Stimulated activated CD8-positive, alpha-beta memory T cell treated with anti-CD3 and anti-CD28 coated beads, Interleukin-15, amount 100 ng/mL, for 1 hour (primary cell): ENCODE measurements around the gene IGFL2.
"Not testable (repeated sequence)": the region's sequence is repeated elsewhere in the genome, so short reads cannot be mapped to it uniquely, and the experiment has no call there.

ENCODE experiments used
- DNase-seq: peaks from one replicate; pipeline ENCODE4 v3.0.0-alpha.2; 2020; ENCODE audit warnings: low read depth

IGFL2 gene

DNA sequence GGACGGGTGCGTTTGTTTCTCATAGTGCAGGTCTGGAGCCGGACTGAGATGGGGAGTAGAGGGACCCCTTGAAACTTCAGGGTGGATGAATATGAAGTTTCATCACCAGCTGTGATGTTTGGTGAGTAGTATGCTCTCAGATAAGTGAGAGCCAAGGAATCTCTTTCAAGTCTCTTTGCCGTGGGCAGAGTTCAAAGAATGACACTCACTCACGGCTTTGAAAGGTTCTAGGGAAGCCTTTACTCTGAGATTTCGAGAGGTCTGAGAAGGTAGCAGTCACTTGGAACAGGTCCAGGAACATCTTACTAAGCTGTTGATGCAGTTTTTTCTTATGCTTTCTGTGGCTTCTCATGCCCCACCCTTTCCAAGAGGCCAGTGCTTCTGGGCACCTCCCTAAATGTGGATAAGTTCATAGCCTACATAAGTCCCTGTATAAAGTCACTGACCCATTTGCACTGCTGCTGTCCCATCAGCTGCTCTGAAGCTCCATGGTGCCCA, at the start of gene IGFL2:
Gene IGFL2, plus strand, starts transcription at position 448 of the 498 bp plus-strand sequence. Its CDS starts 41 bp downstream, at position 489.
- no peak for DNase-seq

DNA sequence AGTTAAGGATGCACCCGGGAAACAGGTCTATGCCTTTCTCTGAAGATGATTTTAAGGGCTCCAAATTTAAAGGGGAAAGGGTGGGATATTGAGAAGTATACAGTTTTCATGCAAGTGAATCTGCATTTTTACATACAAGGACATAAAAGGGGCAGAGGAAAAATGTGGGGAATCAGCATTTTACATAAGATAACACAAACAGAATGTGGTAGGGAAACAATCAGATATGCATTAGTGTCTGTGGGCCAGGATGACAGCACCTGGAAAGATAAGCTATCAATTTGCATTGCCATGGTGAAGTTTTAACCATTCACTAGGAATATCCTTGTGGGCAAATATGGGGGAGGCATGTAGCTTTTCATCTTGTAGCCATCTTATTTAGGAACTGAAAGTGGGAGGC, 47.7 kb upstream of the IGFL2 start:
- no peak for DNase-seq

DNA sequence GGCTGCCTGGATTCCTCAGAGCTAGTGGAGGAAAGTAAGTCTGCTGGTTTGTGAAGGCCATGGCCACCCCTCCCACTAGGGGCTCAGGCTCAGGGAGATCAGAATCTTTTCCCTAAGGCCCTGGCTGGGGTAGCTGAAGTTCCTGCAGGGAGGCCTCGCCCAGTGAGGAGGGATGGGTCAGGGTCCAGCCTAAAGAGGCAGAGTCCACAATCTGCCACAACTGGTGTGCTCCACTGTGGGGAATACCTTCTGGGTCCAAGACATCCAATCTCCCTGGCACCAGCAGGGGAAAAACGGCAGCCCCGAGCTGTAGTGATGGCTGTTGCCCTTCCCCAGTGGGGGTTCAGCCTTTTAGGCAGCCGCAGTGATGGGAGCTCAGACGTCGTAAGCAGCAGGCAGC, 46.7 kb upstream of the IGFL2 start:
- no peak for DNase-seq

DNA sequence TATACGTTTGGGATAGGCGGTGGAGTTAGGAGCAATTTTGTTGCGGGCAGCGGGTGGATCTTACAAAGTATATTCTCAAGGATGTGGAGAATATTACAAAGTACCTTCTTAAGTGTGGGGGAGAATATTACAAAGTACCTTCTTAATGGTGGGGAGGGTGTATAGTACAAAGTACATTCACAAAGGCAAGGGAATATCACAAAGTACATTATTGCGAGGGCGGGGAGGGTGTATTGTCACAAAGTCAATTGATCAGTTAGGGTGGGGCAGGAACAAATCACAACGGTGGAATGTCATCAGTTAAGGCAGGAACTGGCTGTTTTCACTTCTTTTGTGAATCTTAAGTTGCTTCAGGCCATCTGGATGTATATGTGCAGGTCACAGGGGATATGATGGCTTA, 45.7 kb upstream of the IGFL2 start:
- not testable (repeated sequence) for DNase-seq

DNA sequence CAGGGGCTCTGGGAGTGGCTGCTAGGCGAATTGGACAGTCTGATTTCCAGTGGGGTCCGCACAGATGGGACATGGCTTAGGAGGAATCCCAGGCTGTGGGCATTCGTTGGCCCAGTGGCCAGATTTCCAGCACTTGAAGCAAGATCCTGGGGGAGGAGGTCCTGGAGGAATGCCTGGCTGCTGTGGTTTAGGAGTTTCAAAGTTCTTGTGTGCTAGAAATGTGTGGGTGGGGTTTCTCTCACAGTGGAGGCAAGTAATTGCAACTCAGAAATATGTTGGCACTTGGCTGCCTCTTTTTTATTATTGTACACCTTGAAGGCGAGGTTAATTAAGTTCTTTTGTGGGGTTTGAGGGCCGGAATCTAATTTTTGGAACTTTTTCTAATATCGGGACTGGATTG, 40.7 kb upstream of the IGFL2 start:
- no peak for DNase-seq

DNA sequence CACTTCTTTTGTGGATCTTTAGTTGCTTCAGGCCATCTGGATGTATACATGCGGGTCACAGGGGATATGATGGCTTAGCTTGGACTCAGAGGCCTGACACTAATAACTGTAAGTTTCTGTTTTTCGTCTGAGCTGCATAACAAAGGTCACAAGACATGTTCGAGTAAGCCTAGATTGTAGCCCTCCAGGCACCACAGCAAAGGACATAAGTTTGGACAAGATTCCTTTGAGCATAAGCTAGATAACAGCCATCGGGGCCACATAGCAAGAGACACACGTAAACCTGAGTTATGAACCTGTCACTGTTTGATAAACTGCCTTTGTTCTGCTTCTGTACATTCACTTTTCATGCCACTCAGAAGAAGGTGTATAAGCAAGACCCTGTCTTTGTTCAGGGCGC, 38.2 kb upstream of the IGFL2 start:
- DNase-seq: no peak

DNA sequence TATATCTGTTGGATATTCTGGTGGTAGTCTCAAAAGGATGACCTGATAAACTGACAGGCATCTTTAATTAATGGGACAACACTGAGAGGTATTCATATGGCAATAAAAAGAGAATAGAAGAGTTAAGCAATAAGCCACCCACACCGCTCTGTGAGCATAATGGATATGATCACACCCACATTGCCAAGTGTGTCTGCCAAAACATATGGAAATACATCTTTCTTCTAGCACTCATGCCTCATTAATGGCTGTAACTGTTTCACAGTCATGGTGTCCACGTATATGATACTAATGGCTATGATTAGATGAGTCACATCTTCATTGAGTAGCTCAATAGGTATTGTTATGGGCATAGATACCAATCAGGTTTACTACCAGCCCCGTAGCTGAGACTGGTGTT, 36.7 kb upstream of the IGFL2 start:
- DNase-seq: no peak

DNA sequence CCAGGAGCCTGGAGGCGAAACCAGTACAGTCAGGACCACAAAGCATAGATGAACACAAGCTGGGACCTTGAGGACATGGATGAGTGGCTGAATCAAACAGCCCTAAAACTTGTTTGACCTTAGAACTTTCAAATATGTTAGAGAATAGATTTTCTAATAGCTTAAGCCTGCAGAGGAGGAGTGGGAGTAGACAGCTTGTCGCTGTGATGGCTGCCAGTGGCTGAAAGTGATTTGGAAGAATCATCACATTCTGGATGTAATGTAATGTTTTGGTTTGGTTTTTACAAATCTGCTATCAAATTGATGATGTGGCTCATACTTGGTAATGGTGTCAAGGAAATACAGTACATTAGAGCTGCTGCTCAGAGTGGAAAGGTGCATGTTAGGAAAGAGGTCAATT, 35.5 kb upstream of the IGFL2 start:
- DNase-seq: no peak

DNA sequence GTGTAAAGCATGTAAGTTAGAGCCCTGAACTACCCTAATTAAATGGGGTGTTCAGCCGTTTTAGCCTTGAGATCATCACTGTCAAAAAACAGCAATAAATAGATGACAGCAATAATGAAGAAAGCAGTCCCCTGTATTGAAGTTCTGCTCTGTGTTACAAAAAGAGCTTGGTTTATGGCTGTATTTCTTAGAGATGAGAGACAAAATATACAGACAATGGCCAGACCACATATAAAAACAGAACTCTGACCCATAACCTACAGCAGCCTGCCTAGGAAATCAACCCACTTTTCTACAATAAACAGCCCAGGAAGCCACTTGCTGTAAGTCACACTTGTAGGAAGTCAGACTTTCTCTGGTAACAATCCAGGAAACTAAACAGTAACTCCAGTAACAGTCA, 34.3 kb upstream of the IGFL2 start:
- DNase-seq: no peak

DNA sequence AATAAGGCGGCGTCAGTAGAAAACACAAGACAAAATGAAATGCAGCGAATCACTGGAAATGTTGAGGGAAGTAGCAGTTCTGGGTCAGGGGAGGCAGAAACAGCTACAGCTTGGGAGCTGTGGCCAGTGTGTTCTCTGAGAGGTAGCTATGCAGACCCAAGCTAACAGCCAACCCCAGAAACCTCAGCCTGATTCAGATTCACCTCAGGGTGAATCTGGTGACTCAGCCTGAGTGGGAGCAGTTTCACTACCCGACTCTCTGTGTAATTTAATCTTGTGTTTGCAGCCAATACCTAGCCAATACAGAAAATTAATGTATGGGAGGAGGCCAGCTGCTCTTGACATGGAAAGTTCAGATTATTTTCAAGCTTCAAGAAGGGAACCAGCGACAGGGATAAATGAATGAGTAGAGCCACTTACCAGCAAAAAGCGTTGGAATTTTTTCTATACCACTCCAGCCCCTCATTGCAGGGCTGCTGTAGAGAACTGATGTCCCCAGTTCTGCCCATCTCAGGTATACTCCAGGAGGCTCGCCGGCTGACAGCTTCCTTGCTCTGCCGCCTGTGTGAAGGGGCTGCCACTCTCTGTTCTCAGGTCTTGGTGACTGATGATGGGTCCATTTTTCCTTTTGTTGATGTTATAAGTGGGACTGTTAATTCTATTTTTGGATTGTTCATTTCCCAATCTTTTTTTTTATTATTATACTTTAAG, 32.5 kb upstream of the IGFL2 start:
- no peak for DNase-seq

DNA sequence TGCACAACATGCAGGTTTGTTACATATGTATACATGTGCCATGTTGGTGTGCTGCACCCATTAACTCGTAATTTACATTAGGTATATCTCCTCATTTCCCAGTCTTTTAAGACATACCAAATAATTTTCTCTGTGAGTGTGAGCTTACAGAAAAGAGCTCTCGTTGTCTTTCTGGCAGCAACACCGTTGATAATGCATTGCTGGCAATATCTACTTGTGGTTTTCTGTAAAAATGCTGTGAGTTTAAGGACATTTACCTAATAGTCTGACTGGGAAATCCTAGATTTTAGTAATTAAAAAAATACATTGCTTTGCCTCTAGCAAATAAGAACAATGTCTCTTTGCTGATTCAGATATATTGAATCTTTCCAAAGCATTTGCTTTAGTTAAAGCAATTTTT, 31.9 kb upstream of the IGFL2 start:
- DNase-seq: no peak

DNA sequence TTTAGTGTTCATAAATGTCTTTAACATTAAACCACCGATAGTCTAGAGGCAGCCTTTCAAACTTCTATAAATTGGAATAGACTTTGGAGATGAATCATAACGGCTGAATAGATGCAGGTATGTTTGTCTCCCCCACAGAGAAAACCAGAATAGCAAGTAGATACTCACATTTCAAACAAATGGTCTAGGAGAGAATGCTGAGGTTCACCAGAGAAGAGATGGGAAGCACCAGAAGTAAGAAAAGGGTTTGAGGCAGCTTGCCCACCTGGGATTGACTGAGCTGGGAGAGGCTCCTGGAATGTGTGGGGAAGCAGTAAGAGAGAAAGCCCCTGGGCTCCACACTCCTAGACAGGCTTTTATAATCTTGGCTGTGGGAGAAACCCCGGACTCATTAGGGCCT, 29.9 kb upstream of the IGFL2 start:
- no peak for DNase-seq

DNA sequence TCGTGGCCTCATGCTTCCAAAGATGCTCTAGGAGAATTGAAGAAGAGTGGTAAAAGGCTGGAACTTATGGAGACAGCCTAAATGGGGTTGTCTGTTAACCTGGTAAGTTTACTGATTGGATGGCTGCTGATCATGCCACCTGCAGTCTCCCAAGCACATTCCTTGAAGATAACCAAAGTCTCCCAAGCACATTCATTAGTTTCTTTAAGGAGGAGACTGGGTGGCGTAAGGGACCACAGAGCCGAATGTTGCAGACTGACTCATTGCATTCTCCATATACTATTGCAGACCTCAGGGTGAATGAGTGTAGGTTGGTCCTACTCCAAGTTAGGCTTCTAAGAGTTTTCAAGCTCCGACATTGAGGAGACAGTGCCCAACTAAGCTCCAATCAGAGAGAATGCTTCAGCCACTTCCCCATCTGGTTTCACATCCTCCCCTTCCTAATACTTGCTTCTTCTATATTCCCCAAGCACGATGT, 23.4 kb upstream of the IGFL2 start, which contains the start of gene IGFL3:
Gene IGFL3, minus strand, starts transcription at position 51 of the 478 bp plus-strand sequence. Its CDS starts 39 bp downstream, at position 12.
- no peak for DNase-seq

DNA sequence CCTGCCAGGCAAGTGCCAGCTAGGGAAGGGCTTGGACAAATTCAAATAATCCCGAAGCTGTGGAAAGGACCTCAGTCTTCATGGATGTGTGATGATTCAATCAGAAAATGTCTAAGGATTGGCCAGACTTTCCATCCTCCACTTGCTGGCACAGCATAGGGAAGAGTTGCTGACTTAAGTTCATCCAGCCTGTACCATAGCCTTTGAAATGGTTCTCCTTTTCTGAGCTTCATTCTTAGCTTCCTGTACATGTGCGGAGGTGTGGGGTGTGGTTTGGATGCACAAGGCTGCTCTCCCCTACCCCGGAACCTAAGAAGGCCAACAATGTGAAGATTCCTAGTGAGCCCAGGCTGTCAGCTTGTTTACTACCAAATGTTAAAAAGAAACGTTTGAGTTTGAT, 22.6 kb upstream of the IGFL2 start:
- no peak for DNase-seq

DNA sequence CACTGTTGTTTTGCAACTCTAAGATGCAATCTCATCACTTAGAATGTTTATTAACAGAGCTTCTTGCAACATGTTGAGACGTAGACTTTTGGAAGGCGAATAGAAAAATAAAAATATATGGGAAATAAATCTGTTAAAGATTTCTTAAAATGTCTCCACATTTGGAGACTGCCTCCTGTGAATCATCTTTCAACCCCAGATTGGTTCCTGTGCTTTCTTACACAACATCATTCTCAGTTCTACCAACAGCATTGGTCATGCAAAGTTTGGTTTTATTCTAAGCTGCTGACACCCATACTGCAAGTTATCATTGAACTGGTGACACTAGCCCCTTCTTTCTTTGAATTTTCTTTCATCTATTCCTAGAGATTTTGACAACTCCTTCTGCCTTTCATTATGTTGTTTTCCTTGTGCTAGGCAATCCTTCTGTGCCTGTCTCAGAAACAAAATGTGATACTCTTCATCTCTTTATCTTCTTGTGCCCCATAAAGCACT, 21.9 kb upstream of the IGFL2 start:
- no peak for DNase-seq

DNA sequence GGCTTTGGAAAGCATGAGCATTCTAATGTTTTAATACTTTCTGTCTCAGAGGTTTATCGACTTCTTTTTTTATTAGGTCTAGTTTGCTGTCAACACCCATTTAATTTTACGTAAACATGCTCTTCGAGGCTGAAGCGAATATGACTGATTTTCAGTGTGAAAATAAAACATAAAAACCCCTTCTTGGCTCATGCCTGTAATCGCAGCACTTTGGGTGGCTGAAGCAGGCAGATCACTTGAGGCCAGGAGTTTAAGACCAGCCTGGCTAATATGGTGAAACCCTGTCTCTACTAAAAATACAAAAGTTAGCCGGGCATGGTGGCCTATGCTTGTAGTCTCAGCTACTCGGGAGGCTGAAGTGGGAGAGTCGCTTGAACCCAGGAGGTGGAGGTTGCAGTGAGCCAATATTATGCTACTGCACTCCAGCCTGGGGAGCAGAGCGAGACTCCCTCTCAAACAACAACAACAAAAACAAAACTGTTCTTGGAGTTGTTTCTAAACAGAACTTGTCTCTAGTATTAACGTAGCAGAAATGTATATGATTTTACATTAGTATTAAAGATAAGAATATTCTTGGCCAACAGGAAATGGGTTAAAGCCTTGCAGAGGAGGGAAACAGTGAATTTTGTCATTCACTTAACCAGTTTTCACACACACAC, 16.4 kb upstream of the IGFL2 start:
- no peak for DNase-seq

DNA sequence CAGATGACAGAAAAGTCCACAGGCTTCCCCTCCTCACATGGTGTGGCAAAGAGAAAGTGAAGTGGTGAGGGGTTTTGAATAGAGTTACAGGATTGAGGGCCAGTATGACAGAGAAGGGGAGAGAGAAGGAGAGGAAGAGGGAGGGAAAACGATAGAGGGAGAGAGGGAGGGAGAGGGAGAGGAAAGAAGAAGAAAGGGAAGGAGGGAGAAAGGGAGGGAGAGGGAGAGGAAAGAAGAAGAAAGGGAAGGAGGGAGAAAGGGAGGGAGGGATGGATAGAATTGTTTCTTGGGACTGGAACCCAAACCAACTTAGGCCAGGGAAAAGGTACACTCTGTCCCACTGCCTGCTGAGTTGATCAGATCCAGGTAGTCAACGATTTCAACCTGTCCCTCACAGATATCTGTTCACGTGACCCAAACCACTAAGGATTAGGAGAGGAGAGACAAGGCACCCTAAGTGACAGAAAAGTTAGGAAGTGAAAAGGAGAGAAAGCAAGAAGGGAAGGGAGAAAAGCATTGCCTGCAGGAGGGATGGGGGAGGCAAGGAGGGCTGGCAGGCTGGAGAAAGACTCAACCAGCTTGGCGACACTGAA, 15.4 kb upstream of the IGFL2 start:
- no peak for DNase-seq

DNA sequence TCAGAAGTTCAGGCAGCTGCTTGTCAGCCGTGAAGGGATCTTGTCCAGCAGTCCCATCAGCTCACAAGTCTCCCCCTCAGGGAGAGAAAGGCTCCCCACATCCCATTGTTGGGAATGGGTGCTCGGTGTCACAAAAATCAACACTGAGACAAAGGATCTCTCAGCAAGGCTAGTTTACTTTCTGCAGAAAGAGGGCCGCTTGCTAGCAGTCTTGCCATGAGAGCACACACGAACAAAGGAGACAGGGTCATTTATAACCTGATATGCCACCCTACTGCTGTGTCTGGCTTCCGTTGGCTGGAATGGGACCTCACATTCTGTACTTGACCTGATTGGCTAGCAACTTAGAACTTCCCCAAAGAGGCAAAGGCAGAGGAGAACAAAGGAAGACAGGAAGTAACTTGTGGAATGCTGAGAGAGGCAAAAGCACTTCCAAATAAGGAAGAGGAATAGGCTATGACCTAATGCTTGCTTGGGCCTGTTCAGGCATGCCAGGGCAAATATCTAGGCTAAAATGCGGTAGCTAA, 14.9 kb upstream of the IGFL2 start:
- DNase-seq: no peak

DNA sequence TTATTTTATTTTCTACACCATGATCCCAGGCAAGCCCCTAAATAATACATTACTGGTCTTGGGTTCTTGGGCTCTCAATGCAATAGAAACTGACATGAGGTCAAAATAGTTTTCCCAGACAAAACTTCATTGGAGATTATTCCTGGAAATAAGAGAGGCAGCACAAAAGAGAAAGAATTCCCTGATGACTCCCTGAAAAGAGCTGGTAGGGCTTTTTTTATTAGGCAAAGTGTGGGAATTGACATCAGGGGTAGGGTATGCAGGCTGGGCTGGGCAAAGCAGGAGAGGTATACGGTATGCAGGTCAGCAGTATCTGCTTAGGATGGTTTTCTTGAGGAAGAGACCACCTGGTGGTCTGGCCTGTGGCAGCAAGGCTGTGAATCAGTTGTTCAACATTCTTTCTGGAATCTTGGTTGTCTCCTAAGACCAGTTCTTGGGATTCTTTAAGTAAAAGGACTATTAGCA, 14.2 kb upstream of the IGFL2 start:
- no peak for DNase-seq

DNA sequence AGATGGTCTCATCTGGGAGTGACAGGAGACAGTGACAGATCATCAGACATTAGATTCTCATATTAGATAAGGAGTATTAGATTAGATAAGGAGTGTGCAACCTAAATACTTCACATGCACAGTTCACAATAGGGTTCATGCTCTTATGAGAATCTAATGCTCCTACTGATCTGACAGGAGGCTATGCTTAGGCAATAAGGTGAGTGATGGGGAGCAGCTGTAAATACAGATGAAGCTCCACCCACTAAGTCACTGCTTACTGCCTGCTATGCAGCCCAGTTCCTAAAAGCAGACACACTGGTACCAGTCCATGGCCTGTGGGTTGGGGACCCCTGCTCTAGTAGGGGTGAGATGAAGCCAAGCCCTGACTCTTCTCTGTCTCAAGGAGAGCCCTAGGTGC, 13.5 kb upstream of the IGFL2 start:
- no peak for DNase-seq

DNA sequence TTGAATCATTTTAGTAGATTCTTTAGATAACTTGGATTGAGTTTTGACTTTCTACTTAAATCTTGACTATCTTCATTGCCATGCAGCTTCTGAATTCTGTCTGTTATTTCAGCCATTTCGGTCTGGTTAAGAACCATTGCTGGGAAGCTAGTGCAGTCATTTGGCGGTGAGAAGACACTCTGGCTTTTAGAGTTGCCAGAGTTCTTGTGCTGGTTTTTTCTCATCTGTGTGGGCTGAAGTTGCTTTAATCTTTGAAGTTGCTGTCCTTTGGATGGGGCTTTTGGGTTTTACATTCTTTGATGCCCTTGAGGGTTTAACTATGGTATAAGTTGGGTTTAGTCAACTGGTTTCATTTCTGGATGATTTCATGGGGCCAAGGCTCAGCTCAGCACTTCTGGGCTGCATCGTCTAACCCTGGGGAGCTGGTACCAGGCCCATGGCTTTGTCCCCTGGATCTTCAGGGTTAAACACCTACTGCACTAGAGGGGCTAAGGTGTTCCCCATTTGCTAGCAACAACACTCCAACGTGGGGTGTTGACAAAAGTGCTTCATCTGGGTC, 10.0 kb upstream of the IGFL2 start:
- no peak for DNase-seq

DNA sequence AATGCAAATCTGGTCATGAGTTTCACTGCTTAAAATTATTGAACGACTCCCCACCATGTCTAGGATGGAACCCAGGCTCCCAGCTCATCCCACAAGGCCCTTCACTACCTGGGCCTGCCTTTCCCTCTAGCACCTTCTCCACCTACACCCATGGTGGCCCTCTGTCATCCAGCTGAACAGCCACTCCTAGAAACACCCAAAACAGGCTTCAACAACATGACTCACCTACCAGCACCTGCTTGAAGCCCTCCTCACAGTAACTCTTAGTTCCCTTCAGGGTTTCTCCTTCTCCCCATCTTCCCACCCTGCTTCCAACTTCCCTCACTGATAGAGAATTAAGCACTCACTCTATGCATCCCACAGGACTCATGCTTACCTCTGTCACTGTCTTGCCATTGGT, 6.6 kb upstream of the IGFL2 start:
- DNase-seq: no peak
